Mesendoderm (in vitro differentiated cells): Measurements from ENCODE around the gene MAP3K20.

Experiments used
- DNase-seq: peaks from one replicate; pipeline ENCODE4 v3.0.0; 2013
- H2AK5ac ChIP-seq: 2 replicates; pipeline ENCODE4 v1.6.1; 2013; ENCODE audit warnings: low read length, inconsistent platforms
- H2BK120ac ChIP-seq: 2 replicates; pipeline ENCODE4 v1.6.1; 2013; ENCODE audit warnings: low read depth, mild to moderate bottlenecking, low read length, moderate library complexity, mixed read lengths
- H2BK15ac ChIP-seq: replicated peaks from 2 replicates; pipeline ENCODE4 v1.6.1; 2013; ENCODE audit warnings: low read depth, mild to moderate bottlenecking, moderate library complexity
- H2BK5ac ChIP-seq: 2 replicates; pipeline ENCODE4 v1.6.1; 2013; ENCODE audit warnings: low read length, inconsistent platforms
- H3K18ac ChIP-seq: 2 replicates; pipeline ENCODE4 v1.6.1; 2013; ENCODE audit warnings: mild to moderate bottlenecking, low read length, mixed read lengths
- H3K23ac ChIP-seq: one replicate; pipeline ENCODE4 v1.6.1; 2013; ENCODE audit warnings: low read length
- H3K27ac ChIP-seq: 2 replicates; pipeline ENCODE4 v1.5.1; 2013; ENCODE audit warnings: low read depth, mild to moderate bottlenecking, inconsistent platforms, low read length, moderate library complexity
- H3K27me3 ChIP-seq: 2 replicates; pipeline ENCODE4 v1.6.1; 2013; ENCODE audit warnings: low read length, control low read depth, mild to moderate bottlenecking, inconsistent platforms; ENCODE audit not compliant: insufficient read depth, poor library complexity
- H3K36me3 ChIP-seq: 2 replicates; pipeline ENCODE4 v1.6.1; 2013; ENCODE audit warnings: low read length, inconsistent platforms; ENCODE audit not compliant: control insufficient read depth, insufficient read depth
- H3K4ac ChIP-seq: one replicate; pipeline ENCODE4 v1.6.1; 2013; ENCODE audit warnings: low read depth, mild to moderate bottlenecking, low read length, moderate library complexity
- H3K4me1 ChIP-seq: 2 replicates; pipeline ENCODE4 v1.6.1; 2013; ENCODE audit warnings: low read depth, low read length, inconsistent platforms; ENCODE audit not compliant: control insufficient read depth
- H3K4me2 ChIP-seq: 2 replicates; pipeline ENCODE4 v1.6.1; 2013; ENCODE audit warnings: low read length
- H3K4me3 ChIP-seq: 2 replicates; pipeline ENCODE4 v1.5.1; 2013; ENCODE audit warnings: mild to moderate bottlenecking, low read length
- H3K56ac ChIP-seq: one replicate; pipeline ENCODE4 v1.6.1; 2013; ENCODE audit warnings: low read length
- H3K79me1 ChIP-seq: 2 replicates; pipeline ENCODE4 v1.6.1; 2013; ENCODE audit warnings: low read length, inconsistent platforms
- H3K79me2 ChIP-seq: 2 replicates; pipeline ENCODE4 v1.6.1; 2013; ENCODE audit warnings: mild to moderate bottlenecking, low read length; ENCODE audit not compliant: control insufficient read depth, insufficient read depth
- H3K9ac ChIP-seq: 2 replicates; pipeline ENCODE4 v1.6.1; 2013; ENCODE audit warnings: low read length, inconsistent platforms
- H4K5ac ChIP-seq: one replicate; pipeline ENCODE4 v1.6.1; 2013; ENCODE audit warnings: low read length
- H4K8ac ChIP-seq: one replicate; pipeline ENCODE4 v1.6.1; 2013; ENCODE audit warnings: low read depth, mild to moderate bottlenecking, control low read depth, low read length, moderate library complexity
- WGBS: extraction: QIAGEN DNeasy Blood & Tissue Kit; methylation state at CpG from one replicate; pipeline ENCODE4 v1.1.7; 2013; ENCODE audit warnings: low lambda C conversion rate, missing lambda C conversion rate; ENCODE audit not compliant: insufficient coverage; ENCODE audit errors: extremely low coverage; 5-methylcytosine and 5-hydroxymethylcytosine counted together

The MAP3K20 gene

GRCh38 chr2:173185437-173185836, 109.8 kb downstream of the MAP3K20 start:
- Histone ChIP-seq H3K9ac (no peak overlapping the region), H3K4ac (no peak overlapping the region), H4K5ac (no peak overlapping the region), H3K4me3 (no peak overlapping the region), H2AK5ac (no peak overlapping the region), H3K4me1 (peaks cover 4% of the 10 kb centered on the region), H2BK5ac (no peak overlapping the region), H4K8ac (no peak overlapping the region), H3K27ac (no peak overlapping the region), H2BK120ac (no peak overlapping the region), H3K23ac (no peak overlapping the region), H3K36me3 (no peaks in the 10 kb centered on the region), H2BK15ac (no peak overlapping the region), H3K4me2 (no peak overlapping the region), H3K18ac (no peak overlapping the region), H3K79me2 (no peaks in the 10 kb centered on the region), H3K79me1 (no peaks in the 10 kb centered on the region), H3K27me3 (no peaks in the 10 kb centered on the region), H3K56ac (no peak overlapping the region)
- DNase-seq, result no peak

GRCh38 chr2:173187941-173188788, 112.5 kb downstream of the MAP3K20 start:
- no CpG with 5 or more reads among the region's 6 CpGs for WGBS
- no peak for DNase-seq
- Histone ChIP-seq H3K9ac (no peak overlapping the region), H3K27ac (no peak overlapping the region), H3K4me1 (peaks cover 10% of the 10 kb centered on the region), H3K18ac (no peak overlapping the region), H3K4me2 (no peak overlapping the region), H4K5ac (no peak overlapping the region), H2BK120ac (no peak overlapping the region), H3K56ac (no peak overlapping the region), H3K4me3 (no peak overlapping the region), H3K27me3 (no peaks in the 10 kb centered on the region), H3K79me2 (no peaks in the 10 kb centered on the region), H3K23ac (no peak overlapping the region), H2BK5ac (no peak overlapping the region), H3K4ac (no peak overlapping the region), H2AK5ac (no peak overlapping the region), H3K79me1 (no peaks in the 10 kb centered on the region), H3K36me3 (no peaks in the 10 kb centered on the region), H2BK15ac (no peak overlapping the region), H4K8ac (no peak overlapping the region)

GRCh38 chr2:173191601-173192000, 116.0 kb downstream of the MAP3K20 start:
- H3K4me1 ChIP-seq, result peaks cover 21% of the 10 kb centered on the region
- no peak overlapping the region for H3K27ac ChIP-seq
- no peak overlapping the region for H3K4me2 ChIP-seq
- H2BK120ac ChIP-seq, result no peak overlapping the region
- H2BK5ac ChIP-seq, result no peak overlapping the region
- WGBS, result no CpG with 5 or more reads among the region's 3 CpGs
- peak overlapping the region; percentile 27 for H2BK15ac ChIP-seq
- H3K9ac ChIP-seq, result no peak overlapping the region
- H3K27me3 ChIP-seq, result no peaks in the 10 kb centered on the region
- no peak overlapping the region for H3K23ac ChIP-seq
- no peak overlapping the region for H3K4me3 ChIP-seq
- no peaks in the 10 kb centered on the region for H3K79me2 ChIP-seq
- H3K36me3 ChIP-seq, result no peaks in the 10 kb centered on the region
- no peaks in the 10 kb centered on the region for H3K79me1 ChIP-seq
- no peak overlapping the region for H2AK5ac ChIP-seq
- H4K8ac ChIP-seq, result no peak overlapping the region
- H3K56ac ChIP-seq, result no peak overlapping the region
- H3K4ac ChIP-seq, result no peak overlapping the region
- no peak overlapping the region for H4K5ac ChIP-seq
- no peak overlapping the region for H3K18ac ChIP-seq
- peak; percentile 90 for DNase-seq

- H3K56ac ChIP-seq, result peak overlapping the region; percentile 45
- no peak overlapping the region for H4K5ac ChIP-seq
- no peak overlapping the region for H3K4ac ChIP-seq
- H3K27ac ChIP-seq, result peak overlapping the region; percentile 13
- H3K79me1 ChIP-seq, result no peaks in the 10 kb centered on the region
- H4K8ac ChIP-seq, result no peak overlapping the region
- H2AK5ac ChIP-seq, result no peak overlapping the region
- no peaks in the 10 kb centered on the region for H3K79me2 ChIP-seq
- H3K9ac ChIP-seq, result no peak overlapping the region
- H3K36me3 ChIP-seq, result no peaks in the 10 kb centered on the region
- no peaks in the 10 kb centered on the region for H3K27me3 ChIP-seq
- H2BK5ac ChIP-seq, result no peak overlapping the region
- no peak overlapping the region for H3K4me2 ChIP-seq
- no CpG with 5 or more reads among the region's 4 CpGs for WGBS
- H3K4me1 ChIP-seq, result peaks cover 21% of the 10 kb centered on the region
- no peak overlapping the region for H3K23ac ChIP-seq
- no peak overlapping the region for H3K4me3 ChIP-seq
- H2BK15ac ChIP-seq, result peak overlapping the region; percentile 27
- DNase-seq, result peak; percentile 36
- H3K18ac ChIP-seq, result no peak overlapping the region
- H2BK120ac ChIP-seq, result no peak overlapping the region
Observed at GRCh38 chr2:173192071-173192470, 116.4 kb downstream of the MAP3K20 start.

GRCh38 chr2:173193925-173194324, 118.3 kb downstream of the MAP3K20 start:
- Histone ChIP-seq H3K4ac (no peak overlapping the region), H3K23ac (no peak overlapping the region), H2AK5ac (peak overlapping the region; percentile 81), H4K8ac (no peak overlapping the region), H3K27ac (no peak overlapping the region), H3K79me2 (no peaks in the 10 kb centered on the region), H3K4me1 (peaks cover 21% of the 10 kb centered on the region), H2BK120ac (no peak overlapping the region), H3K18ac (no peak overlapping the region), H2BK5ac (peak overlapping the region; percentile 32), H3K4me3 (no peak overlapping the region), H2BK15ac (no peak overlapping the region), H3K36me3 (no peaks in the 10 kb centered on the region), H3K27me3 (no peaks in the 10 kb centered on the region), H3K79me1 (no peaks in the 10 kb centered on the region), H4K5ac (no peak overlapping the region), H3K56ac (peak overlapping the region; percentile 81), H3K4me2 (no peak overlapping the region), H3K9ac (peak overlapping the region; percentile 20)
- DNase-seq, result peak; percentile 65
- no CpG with 5 or more reads among the region's 1 CpG for WGBS

- no peak for DNase-seq
- Histone ChIP-seq H3K27ac (no peak overlapping the region), H3K27me3 (no peaks in the 10 kb centered on the region), H3K79me1 (no peaks in the 10 kb centered on the region), H3K79me2 (no peaks in the 10 kb centered on the region), H3K56ac (no peak overlapping the region), H3K9ac (no peak overlapping the region), H3K18ac (no peak overlapping the region), H3K4ac (no peak overlapping the region), H4K8ac (no peak overlapping the region), H4K5ac (no peak overlapping the region), H3K4me3 (no peak overlapping the region), H2BK15ac (peak overlapping the region; percentile 45), H2BK120ac (no peak overlapping the region), H3K4me1 (peaks cover 17% of the 10 kb centered on the region), H2AK5ac (no peak overlapping the region), H2BK5ac (no peak overlapping the region), H3K4me2 (no peak overlapping the region), H3K36me3 (no peaks in the 10 kb centered on the region), H3K23ac (no peak overlapping the region)
- no CpG with 5 or more reads among the region's 3 CpGs for WGBS
Observed at GRCh38 chr2:173195100-173195499, 119.5 kb downstream of the MAP3K20 start.
